Stromal cell of bone marrow (primary cell): ENCODE results near the gene HDLBP.

Source experiments
- DNase-seq: peaks from one replicate; pipeline ENCODE4 v3.0.0-alpha.2; 2012; ENCODE audit warnings: low read depth

HDLBP gene

DNA sequence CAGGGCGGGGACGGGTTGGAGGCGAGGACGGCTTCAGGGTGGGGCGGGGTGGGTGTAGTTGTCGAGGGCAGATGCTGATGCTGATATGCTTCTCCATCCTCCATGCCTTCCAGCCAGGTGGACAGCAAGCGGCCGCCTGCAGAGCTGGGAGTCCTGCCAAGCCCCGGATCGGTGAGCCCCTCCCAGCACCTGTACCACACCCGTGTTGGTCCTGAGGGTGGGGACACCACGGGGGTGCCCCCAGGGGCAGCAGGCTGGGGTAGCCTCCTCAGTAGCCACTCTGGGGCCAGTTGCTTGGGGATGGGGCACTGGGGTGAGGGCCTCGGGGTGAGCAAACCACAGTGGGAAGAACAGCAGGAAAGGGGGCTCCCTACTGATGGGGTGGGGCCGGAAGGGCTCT lies 124.4 kb downstream of the HDLBP start:
- no peak for DNase-seq

DNA sequence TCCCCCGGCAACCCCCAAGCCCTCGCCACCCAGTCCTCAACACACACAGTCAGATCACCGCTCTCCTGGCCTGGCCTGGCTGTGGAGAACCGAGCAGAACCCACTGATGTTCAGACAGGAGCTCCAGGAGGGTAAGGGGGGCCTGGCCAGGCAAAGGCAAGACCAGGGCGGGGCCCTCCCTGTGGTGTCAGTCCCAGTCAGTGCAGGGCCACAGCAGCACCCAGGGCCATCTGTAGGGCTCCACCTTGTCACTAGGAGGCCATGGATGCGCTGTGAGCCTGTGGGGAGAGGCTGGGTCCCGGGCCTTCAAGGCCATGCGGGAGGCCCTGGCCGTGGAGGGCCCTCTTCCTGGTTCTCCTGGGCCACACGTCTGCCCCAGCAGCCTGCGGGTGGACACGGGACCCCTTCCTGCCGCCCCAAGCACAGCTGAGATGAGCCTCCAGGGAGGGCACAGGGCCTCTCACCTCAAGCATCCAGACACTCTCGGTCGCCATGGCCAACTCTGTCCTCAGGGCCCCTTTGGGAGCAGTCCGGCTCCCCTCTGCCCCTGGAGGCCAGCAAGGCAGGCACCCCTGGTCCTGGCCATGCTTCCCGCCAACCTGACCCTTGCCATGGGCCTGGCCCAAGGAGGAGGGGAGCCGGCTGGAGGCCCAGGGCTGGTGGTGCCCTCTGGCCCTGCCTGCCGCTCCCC lies 125.0 kb downstream of the HDLBP start:
- DNase-seq = no peak

DNA sequence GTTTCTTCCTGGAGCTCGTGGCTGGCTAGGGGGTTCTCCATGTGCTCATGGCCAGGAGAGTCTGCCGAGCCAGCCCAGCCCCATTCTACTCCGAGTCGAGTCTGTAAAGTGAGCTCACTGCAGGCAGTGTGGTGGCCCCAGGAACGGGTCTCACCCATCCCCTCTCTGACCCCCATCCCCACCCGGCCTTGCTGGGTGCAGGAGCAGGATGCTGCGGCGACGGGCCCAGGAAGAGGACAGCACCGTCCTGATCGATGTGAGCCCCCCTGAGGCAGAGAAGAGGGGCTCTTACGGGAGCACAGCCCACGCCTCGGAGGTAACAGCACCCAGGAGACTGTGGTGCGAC lies 125.6 kb downstream of the HDLBP start:
- no peak for DNase-seq

DNA sequence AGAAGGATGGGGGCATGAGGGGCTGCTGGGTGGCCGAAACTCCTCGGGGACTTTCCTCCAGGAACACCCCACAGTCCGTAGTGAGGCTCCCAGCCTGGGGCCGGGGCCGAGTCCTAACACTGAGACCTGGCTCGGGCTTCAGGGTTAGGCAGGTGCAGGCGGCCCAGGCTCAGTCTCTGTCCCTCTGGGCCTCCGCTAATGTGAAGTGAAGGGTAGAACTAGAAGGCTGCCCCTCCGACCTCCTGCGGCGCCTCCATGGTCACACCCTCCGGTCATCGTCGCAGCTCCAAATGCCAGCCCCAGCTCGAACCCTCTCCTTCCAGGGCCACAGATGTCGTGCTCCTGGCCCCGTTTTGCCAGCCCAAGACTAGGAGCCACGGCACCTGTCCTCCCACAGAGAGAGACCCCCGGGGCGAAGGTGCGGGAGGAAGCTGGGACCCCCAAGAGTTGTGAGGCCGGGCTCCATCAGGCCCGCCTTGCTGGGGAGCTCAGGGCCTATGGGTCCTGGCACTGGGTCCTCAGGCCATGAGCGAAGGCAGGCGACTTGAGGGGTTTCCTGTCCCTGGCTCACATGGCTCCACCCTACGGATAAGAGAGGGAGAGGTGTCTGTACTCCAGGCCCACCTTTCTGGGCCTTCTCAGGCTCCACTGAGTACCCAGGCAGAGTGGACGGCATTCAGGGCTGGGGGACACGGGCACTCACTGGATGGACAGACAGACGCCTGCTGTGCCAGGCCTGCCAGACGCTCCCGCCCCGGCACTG lies 126.2 kb downstream of the HDLBP start:
- DNase-seq = no peak

DNA sequence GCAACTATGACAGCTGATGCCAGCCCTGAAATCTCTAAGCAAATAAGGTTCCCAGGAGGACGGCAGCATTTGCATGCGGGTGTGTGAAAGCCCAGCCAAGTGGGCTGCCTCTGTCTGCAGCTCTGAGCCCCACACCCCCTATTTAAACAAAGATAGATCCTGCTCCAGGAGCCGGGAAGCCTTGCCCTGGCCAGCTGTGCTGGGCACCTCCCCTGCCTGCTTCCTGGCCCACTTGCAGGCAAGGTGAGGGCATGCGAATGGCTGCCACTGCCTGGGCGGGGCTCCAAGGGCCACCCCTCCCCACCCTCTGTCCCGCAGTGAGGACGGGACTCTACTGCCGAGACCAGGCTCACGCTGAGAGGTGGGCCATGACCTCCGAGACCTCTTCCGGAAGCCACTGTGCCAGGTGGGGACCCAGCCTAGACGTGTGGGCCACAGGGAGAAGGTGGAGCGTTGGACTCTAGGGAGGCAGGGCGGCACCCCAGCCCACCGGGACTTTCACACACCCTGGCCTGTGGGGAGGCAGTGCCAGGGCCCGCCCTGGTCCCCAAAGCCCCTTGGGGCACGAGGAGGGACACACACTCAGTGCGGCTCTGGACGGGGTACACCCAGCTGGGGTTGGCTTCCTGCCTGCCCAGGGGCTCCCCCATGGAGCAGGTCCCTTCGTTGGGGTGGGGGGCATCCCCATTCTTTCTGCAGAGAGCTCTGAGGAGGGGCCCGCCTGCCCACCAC lies 126.9 kb downstream of the HDLBP start, which contains the start of gene ANO7:
Gene ANO7, plus strand, starts transcription at position 317 of the 732 bp plus-strand sequence. CDS start 1,387 bp downstream, outside the sequence.
- DNase-seq = no peak

DNA sequence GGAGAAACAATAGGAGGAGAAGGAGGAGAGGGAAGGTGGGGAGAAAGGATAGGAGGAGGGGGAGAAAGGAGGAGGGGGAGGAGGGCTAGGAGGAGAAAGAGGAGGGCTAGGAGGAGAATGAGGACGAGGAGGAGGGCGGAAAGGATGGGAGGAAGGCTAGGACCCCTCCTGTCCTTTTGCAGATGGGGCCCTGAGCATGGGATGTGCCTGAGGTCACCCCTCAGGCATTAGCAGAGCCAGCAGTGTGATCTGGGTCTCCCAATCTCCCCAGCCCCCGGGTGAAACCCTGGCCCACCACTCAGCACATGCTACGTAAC lies 127.6 kb downstream of the HDLBP start:
- no peak for DNase-seq

DNA sequence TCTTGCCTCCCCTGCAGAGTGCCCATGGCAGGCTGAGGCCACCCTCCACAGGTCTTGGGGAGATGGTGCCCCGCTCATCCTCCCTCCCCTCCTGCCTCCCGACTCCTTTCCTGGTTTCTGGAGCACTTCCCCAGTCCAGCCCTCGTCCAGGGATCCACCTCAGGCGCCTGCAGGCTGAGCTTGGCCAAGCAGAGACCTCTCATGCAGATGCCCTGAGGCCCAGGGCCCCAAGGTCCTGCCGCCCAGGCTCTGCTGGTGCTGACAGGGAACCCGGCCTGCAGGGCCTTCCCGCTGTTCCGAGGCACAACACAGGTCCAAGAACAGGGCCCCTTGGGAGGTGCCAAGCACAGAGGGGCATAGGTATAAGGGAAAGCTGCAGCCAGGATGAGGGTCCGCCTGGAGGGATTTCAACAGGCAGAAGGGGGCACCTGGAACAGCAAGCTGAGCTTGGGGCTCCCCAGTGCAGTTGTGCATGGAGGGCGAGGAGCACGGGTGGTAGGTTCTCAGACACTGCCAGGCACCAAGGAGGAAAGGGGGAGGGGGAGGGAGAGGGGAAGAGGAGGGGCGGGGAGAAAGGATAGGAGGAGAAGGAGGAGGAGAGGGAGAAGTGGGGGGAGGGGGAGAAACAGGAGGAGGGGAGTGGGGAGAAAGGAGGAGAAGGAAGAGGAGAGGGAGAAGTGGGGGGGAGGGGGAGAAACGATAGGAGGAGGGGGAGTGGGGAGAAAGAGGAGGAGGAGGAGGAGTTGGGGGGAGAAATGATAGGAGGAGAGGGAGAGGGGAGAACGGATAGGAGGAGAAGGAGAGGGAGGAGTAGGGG lies 128.2 kb downstream of the HDLBP start:
- DNase-seq = no peak

DNA sequence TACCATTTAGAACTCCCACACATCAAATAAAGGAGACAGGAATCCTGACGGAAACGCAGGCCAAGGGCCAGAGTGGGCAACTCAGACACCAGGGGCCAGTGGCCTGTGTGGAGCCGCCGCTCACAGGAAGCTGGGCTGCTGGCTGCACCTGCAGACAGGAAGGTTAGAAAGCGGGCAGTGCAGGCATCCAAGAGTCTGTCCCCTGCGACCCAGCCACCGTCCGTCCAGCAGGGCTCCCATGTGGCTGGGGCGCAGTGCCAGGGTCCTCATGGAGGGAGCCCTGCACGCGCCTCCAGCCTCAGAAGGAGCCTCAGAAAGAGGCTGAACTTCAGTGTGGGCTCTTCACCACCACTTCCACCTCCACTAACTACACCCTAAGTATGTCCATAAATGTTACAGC lies 129.5 kb downstream of the HDLBP start:
- no peak for DNase-seq

DNA sequence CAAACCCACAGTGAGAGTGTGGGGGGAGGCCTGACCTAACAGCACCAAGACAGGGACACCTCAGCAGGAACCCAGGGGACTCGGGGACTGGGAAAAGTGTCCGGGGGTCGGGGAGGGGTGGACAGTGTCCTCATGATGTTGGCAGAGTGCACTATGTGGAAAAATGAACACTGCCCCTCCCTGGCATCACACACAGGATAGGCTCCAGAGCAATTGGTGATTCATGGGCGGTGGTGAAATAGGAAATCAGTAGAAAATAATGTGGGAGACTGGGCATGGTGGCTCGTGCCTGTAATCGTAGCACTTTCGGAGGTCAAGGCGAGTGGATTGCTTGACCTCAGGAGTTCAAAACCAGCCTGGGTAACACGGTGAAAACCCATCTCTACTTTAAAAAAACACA lies 130.6 kb downstream of the HDLBP start:
- DNase-seq = peak; percentile 3

DNA sequence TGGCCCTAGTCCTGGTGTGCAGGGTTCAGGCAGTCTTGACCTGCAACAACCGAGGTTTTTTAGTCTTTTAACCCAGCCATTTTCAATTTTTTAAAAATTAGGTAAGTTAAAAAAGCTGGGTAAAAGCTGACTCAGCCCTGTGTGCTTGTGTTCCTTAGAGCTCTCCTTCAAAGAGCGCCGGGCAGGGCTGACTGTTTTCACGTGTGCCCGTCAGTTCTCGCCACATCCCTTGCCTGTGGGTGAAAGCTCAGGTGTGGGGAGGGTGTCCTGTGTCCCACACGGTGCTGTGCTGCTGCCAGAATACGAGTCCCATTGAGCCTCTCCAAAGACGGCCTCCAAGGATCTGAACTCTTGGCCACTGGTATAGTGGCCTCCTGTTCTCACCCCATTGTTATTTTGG lies 132.3 kb downstream of the HDLBP start:
- no peak for DNase-seq

DNA sequence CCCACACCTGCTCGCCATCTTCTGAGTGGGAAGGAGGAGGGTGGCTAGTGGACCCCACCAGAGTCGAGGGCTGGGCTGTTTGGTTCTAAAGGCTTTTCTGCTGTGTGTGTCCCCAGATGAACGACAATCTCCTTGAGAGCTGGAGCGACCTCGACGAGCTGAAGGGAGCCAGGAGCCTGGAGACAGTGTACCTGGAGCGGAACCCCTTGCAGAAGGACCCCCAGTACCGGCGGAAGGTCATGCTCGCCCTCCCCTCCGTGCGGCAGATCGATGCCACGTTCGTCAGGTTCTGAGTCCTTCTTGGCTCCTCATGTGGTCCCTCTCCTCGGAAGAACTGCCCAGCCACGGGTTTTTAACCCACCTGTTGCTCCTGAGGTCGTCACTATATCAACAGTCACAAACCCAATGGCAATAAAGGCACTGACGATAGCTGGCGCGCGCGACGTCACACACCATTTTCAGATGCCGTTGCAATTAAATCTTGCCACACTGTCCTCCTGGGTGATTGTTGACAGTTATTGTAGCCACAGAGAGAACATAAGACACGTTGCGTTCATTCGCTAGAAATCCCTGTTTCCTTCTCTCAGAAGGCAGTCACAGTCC lies 132.8 kb downstream of the HDLBP start:
- DNase-seq = no peak

DNA sequence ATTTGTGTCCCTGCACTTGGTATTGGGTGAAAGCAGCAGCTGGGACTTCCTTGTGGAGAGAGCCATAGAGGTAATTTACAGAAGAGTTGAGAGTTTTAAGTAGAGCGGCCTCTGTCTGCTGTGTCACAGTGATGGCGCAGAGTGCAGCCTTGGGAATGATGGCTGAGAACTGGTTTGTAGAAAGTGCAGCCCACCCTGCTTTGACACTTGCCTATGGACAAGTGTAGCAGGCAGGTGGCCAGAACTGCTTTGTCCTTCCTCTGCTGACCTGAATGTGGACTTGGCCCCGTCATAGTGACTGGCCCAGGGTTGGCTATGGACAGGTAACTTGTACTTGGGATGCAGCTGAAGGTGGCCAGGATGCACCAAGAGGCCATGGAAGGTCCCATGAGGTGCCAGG lies 133.3 kb downstream of the HDLBP start:
- no peak for DNase-seq

DNA sequence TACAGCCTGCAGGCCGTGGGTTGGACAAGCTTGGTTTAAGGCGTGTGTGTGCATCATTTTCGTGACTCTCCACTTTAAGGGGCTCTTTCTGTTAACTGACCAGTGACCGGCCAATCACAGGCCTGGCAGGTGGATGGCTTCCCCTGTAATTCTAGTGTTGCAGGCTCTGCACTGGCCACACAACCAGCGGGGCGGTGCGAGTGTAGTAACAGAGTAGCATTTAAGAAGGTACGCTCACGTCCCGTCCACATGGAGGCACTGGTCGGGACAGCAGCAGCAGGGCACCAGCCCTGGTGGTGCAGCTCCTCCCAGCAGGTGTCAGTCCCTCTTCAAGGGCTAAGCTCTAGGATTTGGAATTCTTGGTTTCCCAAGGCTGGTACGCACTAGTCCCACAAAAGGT lies 135.0 kb downstream of the HDLBP start:
- no peak for DNase-seq

DNA sequence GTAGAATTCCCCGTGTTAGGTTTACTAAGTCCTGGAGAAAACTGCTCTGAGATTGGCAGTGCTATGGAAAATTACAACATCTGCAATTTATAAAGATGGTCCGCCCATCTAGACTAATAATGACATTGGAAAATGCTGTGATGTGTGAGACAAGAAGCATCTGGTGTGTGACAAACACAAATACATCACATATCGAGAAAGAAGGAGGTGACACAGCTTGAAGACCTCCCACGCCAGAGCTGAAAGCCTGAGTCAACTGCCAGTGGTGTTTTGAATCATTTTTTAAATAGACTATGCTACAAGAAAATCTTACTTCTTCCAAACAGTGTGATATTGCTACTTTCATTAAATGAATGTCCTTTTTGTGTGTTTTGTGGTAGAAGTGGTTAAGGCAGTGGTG lies 135.6 kb downstream of the HDLBP start:
- DNase-seq = no peak

DNA sequence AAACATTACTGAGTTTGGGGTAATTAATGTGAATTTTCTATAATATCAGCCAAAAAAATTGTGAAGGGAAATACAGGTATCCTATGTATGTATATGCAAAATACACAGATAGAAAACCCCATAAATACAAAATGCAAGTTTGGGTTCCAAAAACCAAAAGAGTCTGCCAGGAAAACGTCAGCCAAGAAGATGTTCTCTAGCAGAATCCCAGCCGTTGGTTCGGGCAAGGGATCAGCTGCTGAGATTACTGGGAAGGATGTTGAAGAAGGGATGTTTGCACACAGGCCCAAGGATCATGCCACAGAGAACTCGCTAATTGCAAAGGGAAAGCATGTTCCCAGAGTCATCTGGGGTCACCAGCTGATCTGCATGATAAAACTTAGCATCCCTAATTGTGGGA lies 136.5 kb downstream of the HDLBP start:
- no peak for DNase-seq

DNA sequence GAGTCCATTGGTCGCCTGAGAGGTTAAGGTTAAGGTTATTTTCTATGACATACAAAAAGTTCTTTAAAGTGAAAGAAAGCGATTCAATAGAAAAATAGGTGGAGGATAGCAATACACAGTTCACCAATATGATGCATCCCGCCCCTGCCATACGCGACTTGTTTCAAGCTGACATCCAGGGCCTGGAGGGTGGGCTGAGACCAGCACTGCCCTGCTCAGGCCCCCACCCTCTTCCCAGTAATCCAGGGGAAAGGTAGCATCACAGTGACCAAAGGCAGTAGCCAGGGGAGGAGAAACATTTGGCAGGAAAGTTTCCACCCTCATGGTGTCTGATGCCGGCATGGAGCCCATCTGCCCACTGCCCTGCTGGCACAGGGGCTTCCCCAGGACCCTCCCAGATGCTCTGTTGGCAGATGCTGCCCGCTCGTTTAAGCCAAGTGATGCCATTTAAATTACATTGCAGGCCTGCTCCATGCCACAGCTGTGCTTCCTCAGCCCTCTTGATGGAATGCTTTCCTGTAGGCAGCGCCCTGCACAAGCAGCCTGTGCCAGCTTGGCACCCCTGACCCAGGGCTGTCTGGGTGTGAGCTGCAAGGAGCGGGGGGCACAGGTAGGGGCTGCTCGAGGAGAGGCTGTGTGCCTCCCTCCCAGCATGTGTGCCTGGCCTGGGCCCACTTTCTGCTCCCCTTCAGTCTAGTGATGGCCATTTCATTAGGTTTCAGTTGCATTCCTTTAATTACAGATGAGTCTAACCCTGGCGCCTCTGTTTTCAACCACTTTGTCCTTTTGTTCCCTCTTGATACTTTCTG lies 137.7 kb downstream of the HDLBP start:
- no peak for DNase-seq
